Smooth muscle cell (in vitro differentiated cells): ENCODE measurements around the gene TTLL3. TPM values are rescaled to one million over a fixed set of nuclear protein-coding genes. Genes with fewer than 3 reads are reported as not detected.
A peak's percentile ranks its signal among the peaks of the same experiment; 100 is the strongest.

Experiments used
- DNase-seq: peaks from one replicate; lab custom pipeline; 2025; ENCODE audit not compliant: unreplicated experiment; lab: John Stamatoyannopoulos, UW
- H2AFZ ChIP-seq: fragments of 200-600 bp; sonication (generic); 2 replicates; pipeline ENCODE4 v1.6.0; 2016; ENCODE audit warnings: antibody characterized with exemption, low read depth, mild to moderate bottlenecking
- H3F3A ChIP-seq: fragments of 200-600 bp; sonication (generic); 2 replicates; pipeline ENCODE4 v1.6.0; 2017; ENCODE audit warnings: antibody characterized with exemption, low read depth
- H3K27ac ChIP-seq: fragments of 200-600 bp; sonication (generic); 2 replicates; pipeline ENCODE4 v1.5.1; 2016; ENCODE audit warnings: low read depth, mild to moderate bottlenecking
- H3K27me3 ChIP-seq: fragments of 200-600 bp; sonication (generic); 2 replicates; pipeline ENCODE4 v1.6.1; 2016; ENCODE audit warnings: low read depth, mild to moderate bottlenecking
- H3K36me3 ChIP-seq: fragments of 200-600 bp; sonication (generic); 2 replicates; pipeline ENCODE4 v1.5.1; 2016; ENCODE audit warnings: low read depth
- H3K4me1 ChIP-seq: fragments of 200-600 bp; sonication (generic); 2 replicates; pipeline ENCODE4 v1.5.1; 2016; ENCODE audit warnings: low read depth
- H3K4me2 ChIP-seq: fragments of 200-600 bp; sonication (generic); 2 replicates; pipeline ENCODE4 v1.6.0; 2016; ENCODE audit warnings: mild to moderate bottlenecking
- H3K4me3 ChIP-seq: fragments of 200-600 bp; sonication (generic); 2 replicates; pipeline ENCODE4 v1.5.1; 2016; ENCODE audit warnings: mild to moderate bottlenecking
- H3K79me2 ChIP-seq: fragments of 200-600 bp; sonication (generic); 2 replicates; pipeline ENCODE4 v1.6.0; 2016; ENCODE audit warnings: low read depth, mild to moderate bottlenecking
- H3K9ac ChIP-seq: fragments of 200-600 bp; sonication (generic); 2 replicates; pipeline ENCODE4 v1.6.0; 2016; ENCODE audit warnings: low read depth
- H3K9me3 ChIP-seq: fragments of 200-600 bp; sonication (generic); replicated peaks from 2 replicates; pipeline ENCODE4 v1.5.1; 2016; ENCODE audit warnings: low read depth
- H4K20me1 ChIP-seq: fragments of 200-600 bp; sonication (generic); 2 replicates; pipeline ENCODE4 v1.6.0; 2016; ENCODE audit warnings: low read depth
- CTCF ChIP-seq: fragments of 200-600 bp; sonication (generic); IDR thresholded peaks from 2 replicates; pipeline ENCODE4 v1.5.1; 2017; ENCODE audit warnings: borderline replicate concordance, mild to moderate bottlenecking, antibody characterized with exemption; ENCODE audit not compliant: insufficient read depth, poor library complexity, severe bottlenecking
- WGBS: methylation state at CpG from one replicate; pipeline ENCODE4 v1.1.7; 2016; ENCODE audit warnings: low lambda C conversion rate; 5-methylcytosine and 5-hydroxymethylcytosine counted together
- polyA plus RNA-seq: library from polyadenylated mRNA; unstranded; fragments of >200 nt; fragmentation: Nextera tagmentation; extraction: Ambion mirVana; gene quantifications from 2 replicates; pipeline ENCODE4 v1.2.1, GENCODE V29; 2016
- total RNA-seq: library from RNA; depleted of rRNA; stranded (reverse); fragments of >200 nt; gene quantifications from 2 replicates; pipeline ENCODE4 v1.2.3, GENCODE V29; 2014

Gene TTLL3
- total and polyA plus RNA-seq, 2 experiments from 2014 or later: 16.4 to 25.6 TPM

GRCh38 chr3:9809239-9809614 lies 835 bp upstream of the TTLL3 start:
- WGBS: 80% methylated on average over 4 of the region's 4 CpGs
- H3K4me1 ChIP-seq: peaks cover 13% of the 10 kb centered on the region
- H3K27me3 ChIP-seq: no peaks in the 10 kb centered on the region
- H3K4me3 ChIP-seq: peak overlapping the region; percentile 70
- peak overlapping the region; percentile 37 for H3K9ac ChIP-seq
- H3K27ac ChIP-seq: peak overlapping the region; percentile 84
- no peak overlapping the region for H2AFZ ChIP-seq
- no peaks in the 10 kb centered on the region for H4K20me1 ChIP-seq
- TF ChIP-seq CTCF: no peak
- H3F3A ChIP-seq: peaks cover 29% of the 10 kb centered on the region
- H3K4me2 ChIP-seq: peak overlapping the region; percentile 94
- H3K79me2 ChIP-seq: no peaks in the 10 kb centered on the region
- DNase-seq: no peak
- no peaks in the 10 kb centered on the region for H3K9me3 ChIP-seq
- no peaks in the 10 kb centered on the region for H3K36me3 ChIP-seq

- no peaks in the 10 kb centered on the region for H3K27me3 ChIP-seq
- peak overlapping the region; percentile 70 for H3K4me3 ChIP-seq
- H3K27ac ChIP-seq: no peak overlapping the region
- H3K4me1 ChIP-seq: peaks cover 13% of the 10 kb centered on the region
- no peak for TF ChIP-seq CTCF
- H3F3A ChIP-seq: peaks cover 23% of the 10 kb centered on the region
- no peaks in the 10 kb centered on the region for H3K79me2 ChIP-seq
- H2AFZ ChIP-seq: no peak overlapping the region
- WGBS: 10% methylated on average over 17 of the region's 18 CpGs
- H4K20me1 ChIP-seq: no peaks in the 10 kb centered on the region
- peak overlapping the region; percentile 37 for H3K9ac ChIP-seq
- no peaks in the 10 kb centered on the region for H3K9me3 ChIP-seq
- H3K4me2 ChIP-seq: peak overlapping the region; percentile 94
- DNase-seq: no peak
- H3K36me3 ChIP-seq: no peaks in the 10 kb centered on the region
These were observed 340 bp downstream of the TTLL3 start for GRCh38 chr3:9810433-9810770.

DNA sequence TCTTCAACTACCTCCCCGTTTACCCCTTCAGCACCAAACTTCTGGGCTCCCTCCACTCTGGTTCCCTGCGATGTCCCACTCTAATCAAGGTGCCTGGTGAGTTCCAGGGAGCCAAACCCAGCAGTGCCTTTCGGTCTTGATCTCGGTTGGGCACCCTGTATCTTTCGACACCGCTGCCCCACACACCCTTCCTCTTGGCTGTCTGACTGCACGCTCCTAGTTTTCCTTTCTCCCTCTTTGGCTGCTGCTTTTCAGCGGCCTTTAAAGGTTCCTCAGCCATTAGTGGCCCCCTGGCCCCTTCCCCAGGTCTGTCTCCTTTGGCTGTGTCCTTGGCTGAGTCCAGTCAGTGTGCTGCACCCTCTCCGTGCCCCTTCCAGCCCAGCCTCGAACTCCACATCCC lies 784 bp downstream of the TTLL3 start:
- DNase-seq: no peak
- H3K27me3 ChIP-seq: no peaks in the 10 kb centered on the region
- H3K4me1 ChIP-seq: peaks cover 13% of the 10 kb centered on the region
- H3K36me3 ChIP-seq: no peaks in the 10 kb centered on the region
- H3K9me3 ChIP-seq: no peaks in the 10 kb centered on the region
- peaks cover 23% of the 10 kb centered on the region for H3F3A ChIP-seq
- no peak overlapping the region for H3K27ac ChIP-seq
- peak overlapping the region; percentile 70 for H3K4me3 ChIP-seq
- no peaks in the 10 kb centered on the region for H3K79me2 ChIP-seq
- H3K4me2 ChIP-seq: peak overlapping the region; percentile 94
- H4K20me1 ChIP-seq: no peaks in the 10 kb centered on the region
- no peak overlapping the region for H2AFZ ChIP-seq
- WGBS: 83% methylated on average over 10 of the region's 10 CpGs
- H3K9ac ChIP-seq: peak overlapping the region; percentile 37
- TF ChIP-seq CTCF: no peak

- Histone ChIP-seq H4K20me1 (no peaks in the 10 kb centered on the region), H3K4me3 (no peak overlapping the region), H3F3A (peaks cover 13% of the 10 kb centered on the region), H3K27ac (no peak overlapping the region), H2AFZ (no peak overlapping the region), H3K4me2 (no peak overlapping the region), H3K36me3 (no peaks in the 10 kb centered on the region), H3K27me3 (no peaks in the 10 kb centered on the region), H3K79me2 (no peaks in the 10 kb centered on the region), H3K9me3 (no peaks in the 10 kb centered on the region), H3K4me1 (peaks cover 13% of the 10 kb centered on the region), H3K9ac (no peak overlapping the region)
- no peak for TF ChIP-seq CTCF
- DNase-seq: no peak
- WGBS: 98% methylated on average over 9 of the region's 9 CpGs
These were observed 2.9 kb downstream of the TTLL3 start for GRCh38 chr3:9812870-9813483.
